OCI-LY1 (cell line): Measurements from ENCODE around the gene ME3.
"Not testable (repeated sequence)": the region's sequence is repeated elsewhere in the genome, so short reads cannot be mapped to it uniquely, and the experiment has no call there.

Source experiments
- H2AFZ ChIP-seq: fragments of 200-600 bp; sonication (generic), shearing (Covaris generic); 2 replicates; pipeline ENCODE4 v1.6.0; 2014; ENCODE audit warnings: antibody characterized with exemption, mild to moderate bottlenecking, low read length
- H3F3A ChIP-seq: fragments of 200-600 bp; sonication (generic), shearing (Covaris generic); 2 replicates; pipeline ENCODE4 v1.6.0; 2014; ENCODE audit warnings: mild to moderate bottlenecking, antibody characterized with exemption, low read length, moderate library complexity; ENCODE audit not compliant: insufficient read depth
- H3K27ac ChIP-seq: fragments of 200-600 bp; sonication (generic); 2 replicates; pipeline ENCODE4 v1.5.1; 2014; ENCODE audit warnings: low read length, mixed run types, mild to moderate bottlenecking, low read depth; ENCODE audit not compliant: poor library complexity, severe bottlenecking
- H3K27me3 ChIP-seq: fragments of 200-600 bp; sonication (generic); 2 replicates; pipeline ENCODE4 v1.6.0; 2014; ENCODE audit warnings: antibody characterized with exemption, mild to moderate bottlenecking, low read length, moderate library complexity; ENCODE audit not compliant: insufficient read depth
- H3K36me3 ChIP-seq: fragments of 200-600 bp; sonication (generic); 2 replicates; pipeline ENCODE4 v1.6.1; 2014; ENCODE audit warnings: mild to moderate bottlenecking, antibody characterized with exemption, low read length, moderate library complexity, mixed read lengths; ENCODE audit not compliant: insufficient read depth
- H3K4me1 ChIP-seq: fragments of 200-600 bp; sonication (generic); 2 replicates; pipeline ENCODE4 v1.5.1; 2014; ENCODE audit warnings: mild to moderate bottlenecking, low read length, moderate library complexity; ENCODE audit not compliant: insufficient read depth, severe bottlenecking
- H3K4me2 ChIP-seq: fragments of 200-600 bp; sonication (generic), shearing (Covaris generic); 2 replicates; pipeline ENCODE4 v1.6.1; 2014; ENCODE audit warnings: low read length
- H3K4me3 ChIP-seq: fragments of 200-600 bp; sonication (generic); 2 replicates; pipeline ENCODE4 v1.5.1; 2014; ENCODE audit warnings: low read length, low read depth, mild to moderate bottlenecking, mixed read lengths; ENCODE audit not compliant: poor library complexity, severe bottlenecking
- H3K79me2 ChIP-seq: fragments of 200-600 bp; shearing (Covaris generic); 2 replicates; pipeline ENCODE4 v1.6.1; 2016; ENCODE audit warnings: mixed run types, low read length, mixed read lengths; ENCODE audit not compliant: insufficient read depth
- H3K9ac ChIP-seq: fragments of 200-600 bp; sonication (generic), shearing (Covaris generic); 2 replicates; pipeline ENCODE4 v1.6.1; 2014; ENCODE audit warnings: mild to moderate bottlenecking, low read length, mixed read lengths
- H3K9me2 ChIP-seq: fragments of 200-600 bp; sonication (generic), shearing (Covaris generic); 2 replicates; pipeline ENCODE4 v1.6.1; 2014; ENCODE audit warnings: low read depth, mild to moderate bottlenecking, low read length, mixed read lengths
- H3K9me3 ChIP-seq: fragments of 200-600 bp; shearing (Covaris generic); 2 replicates; pipeline ENCODE4 v1.6.1; 2014; ENCODE audit warnings: low read length, mixed read lengths
- H4K20me1 ChIP-seq: fragments of 200-600 bp; sonication (generic), shearing (Covaris generic); 2 replicates; pipeline ENCODE4 v1.6.0; 2016; ENCODE audit warnings: mild to moderate bottlenecking, low read length; ENCODE audit not compliant: insufficient read depth
- CTCF ChIP-seq: fragments of 200-600 bp; sonication (generic), shearing (Covaris generic); IDR thresholded peaks from 2 replicates; pipeline ENCODE4 v1.5.1; 2017; ENCODE audit warnings: mild to moderate bottlenecking, antibody characterized with exemption, low read length, moderate library complexity, mixed read lengths
- EZH2 ChIP-seq: fragments of 200-600 bp; sonication (generic), shearing (Covaris generic); IDR thresholded peaks from 2 replicates; pipeline ENCODE4 v1.8.0; 2017; ENCODE audit warnings: borderline replicate concordance, mixed run types, mild to moderate bottlenecking, antibody characterized with exemption, low read length, moderate library complexity, mixed read lengths

The ME3 gene

GRCh38 chr11:86548271-86548917 is 124.0 kb downstream of the ME3 start:
- no peak overlapping the region for H3K4me3 ChIP-seq
- H3K9ac ChIP-seq, result no peak overlapping the region
- no peaks in the 10 kb centered on the region for H3K36me3 ChIP-seq
- H3K4me1 ChIP-seq, result no peaks in the 10 kb centered on the region
- no peaks in the 10 kb centered on the region for H3K9me3 ChIP-seq
- no peak overlapping the region for H3K27ac ChIP-seq
- no peaks in the 10 kb centered on the region for H3K79me2 ChIP-seq
- no peaks in the 10 kb centered on the region for H3F3A ChIP-seq
- H3K4me2 ChIP-seq, result no peak overlapping the region
- TF ChIP-seq CTCF (no peak), EZH2 (no peak)
- no peaks in the 10 kb centered on the region for H3K9me2 ChIP-seq
- no peaks in the 10 kb centered on the region for H3K27me3 ChIP-seq
- no peak overlapping the region for H2AFZ ChIP-seq
- no peaks in the 10 kb centered on the region for H4K20me1 ChIP-seq

GRCh38 chr11:86547727-86548126 is 124.7 kb downstream of the ME3 start:
- H3K79me2 ChIP-seq, result no peaks in the 10 kb centered on the region
- no peak overlapping the region for H3K4me2 ChIP-seq
- no peak overlapping the region for H3K27ac ChIP-seq

GRCh38 chr11:86541299-86541698 is 131.1 kb downstream of the ME3 start:
- H3F3A ChIP-seq, H2AFZ ChIP-seq, H3K79me2 ChIP-seq, H3K4me2 ChIP-seq, H3K4me3 ChIP-seq, H3K36me3 ChIP-seq, H4K20me1 ChIP-seq, H3K27ac ChIP-seq, H3K9ac ChIP-seq, H3K9me2 ChIP-seq, H3K4me1 ChIP-seq, H3K9me3 ChIP-seq, H3K27me3 ChIP-seq: not testable (repeated sequence)

More at GRCh38 chr11:86547727-86548126, 124.7 kb downstream of the ME3 start:
- Histone ChIP-seq H3K9me3 (no peaks in the 10 kb centered on the region), H3K4me1 (no peaks in the 10 kb centered on the region), H3K9ac (no peak overlapping the region), H3K36me3 (no peaks in the 10 kb centered on the region), H3K9me2 (no peaks in the 10 kb centered on the region), H3F3A (no peaks in the 10 kb centered on the region), H4K20me1 (no peaks in the 10 kb centered on the region), H2AFZ (no peak overlapping the region), H3K4me3 (no peak overlapping the region), H3K27me3 (no peaks in the 10 kb centered on the region)
- TF ChIP-seq EZH2 (no peak), CTCF (no peak)

- H3F3A ChIP-seq, result no peaks in the 10 kb centered on the region
- no peaks in the 10 kb centered on the region for H4K20me1 ChIP-seq
- H2AFZ ChIP-seq, result no peak overlapping the region
- no peaks in the 10 kb centered on the region for H3K9me3 ChIP-seq
- H3K27ac ChIP-seq, result no peak overlapping the region
- H3K9ac ChIP-seq, result no peak overlapping the region
- TF ChIP-seq CTCF, result no peak
- TF ChIP-seq EZH2, result no peak
- H3K4me1 ChIP-seq, result no peaks in the 10 kb centered on the region
- H3K36me3 ChIP-seq, result no peaks in the 10 kb centered on the region
- no peak overlapping the region for H3K4me3 ChIP-seq
- H3K4me2 ChIP-seq, result no peak overlapping the region
- no peaks in the 10 kb centered on the region for H3K79me2 ChIP-seq
- no peaks in the 10 kb centered on the region for H3K9me2 ChIP-seq
- no peaks in the 10 kb centered on the region for H3K27me3 ChIP-seq
These were observed 134.2 kb downstream of the ME3 start for GRCh38 chr11:86538223-86538548.
